Thymus (tissue), 11 donors: ENCODE measurements around the gene DYRK1A. TPM values are rescaled to one million over a fixed set of nuclear protein-coding genes. Genes with fewer than 3 reads are reported as not detected.
"Not testable (repeated sequence)": the region's sequence is repeated elsewhere in the genome, so short reads cannot be mapped to it uniquely, and the experiment has no call there.

Source experiments
- DNase-seq, 9 donors: peaks; one replicate each; pipeline ENCODE4 v3.0.0-alpha.2; 2013; ENCODE audit warnings: low spot score in 9 of 9, low read depth in 6 of 9, missing footprints in 1 of 9
- H3K27ac ChIP-seq, 2 donors: one replicate each; pipeline ENCODE4 v1.5.1; 2013; ENCODE audit warnings: control low read depth in 1 of 2, low read depth in 1 of 2, low read length in 1 of 2, mild to moderate bottlenecking in 1 of 2, moderate library complexity in 1 of 2
- H3K27me3 ChIP-seq, 2 donors: one replicate each; pipeline ENCODE4 v1.5.1; 2013; ENCODE audit warnings: low read length in 1 of 2; ENCODE audit not compliant: control insufficient read depth in 2 of 2, insufficient read depth in 1 of 2
- H3K36me3 ChIP-seq, 2 donors: one replicate each; pipeline ENCODE4 v1.5.1; 2013; ENCODE audit warnings: low read length in 1 of 2, mild to moderate bottlenecking in 1 of 2, moderate library complexity in 1 of 2; ENCODE audit not compliant: control insufficient read depth in 2 of 2, insufficient read depth in 2 of 2
- H3K4me1 ChIP-seq, 2 donors: one replicate each; pipeline ENCODE4 v1.5.1; 2013; ENCODE audit warnings: low read length in 2 of 2; ENCODE audit not compliant: control insufficient read depth in 2 of 2, insufficient read depth in 2 of 2
- H3K4me3 ChIP-seq, 2 donors: one replicate each; pipeline ENCODE4 v1.5.1; 2013; ENCODE audit warnings: low read length in 2 of 2, control low read depth in 1 of 2, mild to moderate bottlenecking in 1 of 2
- H3K9me3 ChIP-seq, 2 donors: one replicate each; pipeline ENCODE4 v1.5.1; 2013; ENCODE audit warnings: low read length in 1 of 2, mild to moderate bottlenecking in 1 of 2; ENCODE audit not compliant: control insufficient read depth in 2 of 2, insufficient read depth in 1 of 2
- WGBS: extraction: QIAGEN DNeasy Blood & Tissue Kit; methylation state at CpG from one replicate; pipeline ENCODE4 v1.1.7; 2013; 5-methylcytosine and 5-hydroxymethylcytosine counted together
- polyA plus RNA-seq: library from polyadenylated mRNA; stranded (reverse); fragments of 200-250 nt; gene quantifications from one replicate; pipeline ENCODE4 v1.2.3, GENCODE V29; 2013
- total RNA-seq: library from RNA; stranded (reverse); fragments of 120-200 nt; gene quantifications from one replicate; pipeline ENCODE4 v1.2.4, GENCODE V29; 2013
- donor health status: healthy.

DYRK1A gene
- total and polyA plus RNA-seq, 2 donors: 53.3 to 64.7 TPM

DNA sequence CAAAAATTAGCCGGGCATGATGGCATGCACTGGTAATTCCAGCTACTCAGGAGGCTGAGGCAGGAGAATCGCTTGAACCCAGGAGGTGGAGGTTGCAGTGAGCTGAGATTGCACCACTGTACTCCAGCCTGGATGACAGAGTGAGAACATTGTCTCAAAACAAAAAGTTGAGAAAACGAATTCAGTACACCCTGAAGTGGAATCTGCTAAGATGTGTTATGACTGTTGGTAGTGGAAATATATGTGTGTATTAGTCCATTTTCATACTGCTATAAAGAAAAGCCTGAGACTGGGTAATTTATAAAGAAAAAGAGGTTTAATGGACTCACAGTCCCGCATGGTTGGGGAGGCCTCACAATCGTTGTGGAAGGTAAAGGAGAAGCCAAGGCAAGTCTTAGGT lies 158.4 kb downstream of the DYRK1A start:
- not testable (repeated sequence) for H3K4me1 ChIP-seq, H3K27me3 ChIP-seq, H3K36me3 ChIP-seq, H3K27ac ChIP-seq, H3K9me3 ChIP-seq, DNase-seq, H3K4me3 ChIP-seq
- 97% methylated on average over 5 of the region's 5 CpGs for WGBS

DNA sequence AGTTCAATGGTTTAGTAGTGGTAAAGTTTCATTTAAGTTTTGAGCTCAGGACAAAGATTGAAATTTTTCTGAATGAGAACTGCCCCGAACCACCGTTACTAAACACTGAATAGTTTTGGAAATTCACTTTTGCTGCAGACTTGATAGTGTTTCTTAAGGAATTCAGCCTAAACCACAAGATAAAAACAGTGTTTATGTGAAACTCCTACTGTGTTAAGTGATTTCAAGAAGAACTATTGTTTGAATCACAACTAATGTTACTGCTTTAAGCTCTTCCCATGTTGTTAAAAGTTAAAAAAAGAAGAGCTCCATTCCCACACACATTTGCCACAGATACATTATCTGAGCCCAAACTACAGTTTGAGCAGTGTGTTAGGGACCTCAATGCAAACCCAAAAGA lies 159.2 kb downstream of the DYRK1A start:
- no peak for DNase-seq
- 98% methylated on average over 2 of the region's 2 CpGs for WGBS
- no peaks in the 10 kb centered on the region for H3K9me3 ChIP-seq
- H3K36me3 ChIP-seq: no peaks in the 10 kb centered on the region
- peaks cover 0 to 5% of the 10 kb centered on the region in 2 donors for H3K27me3 ChIP-seq
- H3K4me3 ChIP-seq: no peak overlapping the region
- H3K27ac ChIP-seq: no peak overlapping the region
- H3K4me1 ChIP-seq: no peaks in the 10 kb centered on the region

DNA sequence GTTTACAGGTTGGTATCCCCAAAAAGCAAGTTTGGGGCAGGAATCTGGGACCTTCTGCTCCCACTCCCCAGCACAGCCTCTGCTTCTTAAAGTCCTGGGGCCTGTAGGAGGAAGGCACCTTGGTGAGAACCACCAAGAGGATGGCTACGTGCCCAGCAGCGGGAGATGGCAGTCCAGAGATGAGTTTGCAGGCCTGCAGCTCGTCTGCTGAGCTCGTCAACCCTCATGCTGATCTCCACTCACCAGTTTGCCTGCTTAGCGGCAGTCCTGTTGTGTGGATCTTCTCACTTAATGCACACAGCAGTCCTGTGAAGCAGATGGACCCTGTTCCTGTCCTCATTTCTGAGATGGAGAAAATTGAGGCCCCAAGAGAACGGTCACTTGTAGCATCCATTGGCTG lies 160.5 kb downstream of the DYRK1A start:
- H3K9me3 ChIP-seq: no peaks in the 10 kb centered on the region
- DNase-seq: no peak
- WGBS: 95% methylated on average over 6 of the region's 6 CpGs
- H3K4me3 ChIP-seq: no peak overlapping the region
- no peak overlapping the region for H3K27ac ChIP-seq
- peaks cover 0 to 6% of the 10 kb centered on the region in 2 donors for H3K4me1 ChIP-seq
- H3K27me3 ChIP-seq: peaks cover 0 to 14% of the 10 kb centered on the region in 2 donors
- no peaks in the 10 kb centered on the region for H3K36me3 ChIP-seq

DNA sequence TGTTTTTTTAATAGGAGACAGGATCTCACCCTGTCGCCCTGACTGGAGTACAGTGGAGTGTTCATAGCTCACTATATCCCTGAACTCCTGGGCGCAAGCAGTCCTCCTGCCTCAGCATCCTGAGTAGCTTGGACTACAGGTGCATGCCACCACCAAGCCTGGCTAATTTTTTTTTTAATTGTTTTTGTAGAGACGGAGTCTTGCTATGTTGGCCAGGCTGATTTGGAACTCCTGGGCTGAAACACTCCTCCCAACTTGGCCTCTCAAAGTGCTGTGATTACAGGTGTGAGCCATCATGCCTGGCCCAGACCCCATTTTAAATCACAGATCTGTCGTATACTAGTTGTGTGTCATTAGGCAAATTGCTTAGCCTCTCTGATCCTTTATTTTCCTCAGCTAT lies 161.1 kb downstream of the DYRK1A start:
- H3K27ac ChIP-seq: no peak overlapping the region
- no peaks in the 10 kb centered on the region for H3K36me3 ChIP-seq
- H3K27me3 ChIP-seq: peaks cover 0 to 14% of the 10 kb centered on the region in 2 donors
- no peak for DNase-seq
- WGBS: 97% methylated on average over 4 of the region's 4 CpGs
- no peak overlapping the region for H3K4me3 ChIP-seq
- H3K4me1 ChIP-seq: peaks cover 0 to 6% of the 10 kb centered on the region in 2 donors
- H3K9me3 ChIP-seq: no peaks in the 10 kb centered on the region

DNA sequence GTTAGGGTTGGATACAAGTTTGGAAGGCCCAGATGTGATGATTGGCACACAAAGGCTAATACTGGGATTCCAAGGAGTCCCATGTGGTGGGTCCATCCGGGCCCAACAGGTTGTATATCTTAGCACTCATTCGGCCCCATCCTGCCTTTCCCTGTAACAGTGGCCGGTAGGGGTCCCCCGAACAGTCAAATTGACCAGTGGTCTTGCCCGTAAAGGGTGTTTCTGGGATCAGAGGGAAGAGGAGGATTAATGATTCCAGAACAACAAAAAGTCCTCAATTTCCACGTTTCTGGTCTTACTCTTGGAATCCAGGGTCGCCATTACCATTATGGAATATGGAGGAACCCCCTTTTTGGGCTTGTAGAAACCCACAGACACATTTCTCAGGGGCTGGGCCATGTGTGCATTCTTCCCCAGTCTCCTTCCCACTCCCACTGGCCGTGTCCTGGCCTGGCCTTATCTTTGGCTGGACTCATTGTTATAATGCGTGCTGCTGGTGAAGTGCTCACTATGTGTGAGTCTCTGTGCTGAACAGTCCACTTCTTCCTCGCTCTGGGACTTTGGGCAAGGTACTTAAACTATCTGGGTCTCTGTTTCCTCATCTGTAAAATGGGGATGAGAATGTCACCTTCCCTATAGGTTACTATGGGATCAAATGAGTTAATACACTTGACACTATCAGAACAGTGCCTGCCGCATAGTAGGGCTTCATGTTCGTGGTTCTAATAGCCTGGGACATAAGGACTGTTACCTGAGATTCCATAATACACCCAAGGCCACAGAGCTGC lies 161.8 kb downstream of the DYRK1A start:
- peaks cover 0 to 6% of the 10 kb centered on the region in 2 donors for H3K4me1 ChIP-seq
- H3K9me3 ChIP-seq: no peaks in the 10 kb centered on the region
- no peak overlapping the region for H3K4me3 ChIP-seq
- H3K27me3 ChIP-seq: peaks cover 0 to 14% of the 10 kb centered on the region in 2 donors
- 96% methylated on average over 12 of the region's 12 CpGs for WGBS
- no peak for DNase-seq
- no peaks in the 10 kb centered on the region for H3K36me3 ChIP-seq
- no peak overlapping the region for H3K27ac ChIP-seq

DNA sequence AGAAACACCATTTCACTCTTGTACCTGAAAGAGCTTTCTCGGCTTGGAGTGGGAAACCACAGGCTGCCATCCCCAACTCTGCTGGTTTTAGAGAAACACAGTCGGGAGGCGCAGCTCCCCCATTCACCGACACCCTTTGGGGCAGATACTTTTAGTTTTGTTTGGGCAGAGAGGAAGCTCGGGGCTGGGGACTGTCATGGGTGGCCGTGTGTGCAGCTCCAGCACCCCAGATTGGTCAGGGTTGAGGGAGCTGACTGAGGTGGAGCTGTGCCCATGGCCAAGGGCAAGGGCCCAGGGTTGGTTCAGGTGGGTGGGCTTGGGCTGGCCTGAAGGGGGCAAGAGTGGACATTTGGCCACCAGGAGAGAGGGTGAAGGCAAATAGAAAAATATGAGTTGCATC lies 163.1 kb downstream of the DYRK1A start:
- Histone ChIP-seq H3K27me3 (peaks cover 0 to 14% of the 10 kb centered on the region in 2 donors), H3K4me3 (no peak overlapping the region), H3K4me1 (peaks cover 0 to 6% of the 10 kb centered on the region in 2 donors), H3K27ac (no peak overlapping the region), H3K36me3 (no peaks in the 10 kb centered on the region), H3K9me3 (no peaks in the 10 kb centered on the region)
- WGBS: 61% methylated on average over 6 of the region's 6 CpGs
- no peak for DNase-seq

DNA sequence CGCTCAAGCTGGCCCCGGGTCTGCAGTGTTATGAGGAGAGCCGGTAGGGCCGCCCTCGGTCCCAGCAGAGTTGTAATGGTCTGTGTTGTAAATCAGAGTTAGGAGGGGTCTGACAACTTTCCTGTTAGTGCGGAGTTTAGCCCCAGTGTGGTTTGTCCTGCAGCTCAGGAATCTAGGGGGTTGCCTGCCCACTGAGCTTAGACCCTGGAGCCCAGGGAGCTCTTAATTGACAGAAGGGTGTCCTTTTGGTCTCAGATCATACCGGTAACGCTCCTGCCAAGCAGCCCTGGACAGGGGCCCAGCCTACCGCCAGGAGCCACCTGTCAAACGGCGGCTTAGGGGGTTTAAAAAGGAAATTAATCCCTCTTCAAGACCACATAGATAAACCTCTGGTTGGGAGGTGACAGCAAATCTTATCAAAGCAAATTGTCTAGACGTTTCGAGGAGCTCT lies 164.4 kb downstream of the DYRK1A start:
- Histone ChIP-seq H3K27ac (peak overlapping the region in 1 of 2 donors; percentile 12), H3K36me3 (no peaks in the 10 kb centered on the region), H3K9me3 (no peaks in the 10 kb centered on the region), H3K4me3 (no peak overlapping the region), H3K4me1 (peaks cover 0 to 6% of the 10 kb centered on the region in 2 donors), H3K27me3 (peaks cover 0 to 14% of the 10 kb centered on the region in 2 donors)
- 60% methylated on average over 13 of the region's 13 CpGs for WGBS
- DNase-seq: no peak

DNA sequence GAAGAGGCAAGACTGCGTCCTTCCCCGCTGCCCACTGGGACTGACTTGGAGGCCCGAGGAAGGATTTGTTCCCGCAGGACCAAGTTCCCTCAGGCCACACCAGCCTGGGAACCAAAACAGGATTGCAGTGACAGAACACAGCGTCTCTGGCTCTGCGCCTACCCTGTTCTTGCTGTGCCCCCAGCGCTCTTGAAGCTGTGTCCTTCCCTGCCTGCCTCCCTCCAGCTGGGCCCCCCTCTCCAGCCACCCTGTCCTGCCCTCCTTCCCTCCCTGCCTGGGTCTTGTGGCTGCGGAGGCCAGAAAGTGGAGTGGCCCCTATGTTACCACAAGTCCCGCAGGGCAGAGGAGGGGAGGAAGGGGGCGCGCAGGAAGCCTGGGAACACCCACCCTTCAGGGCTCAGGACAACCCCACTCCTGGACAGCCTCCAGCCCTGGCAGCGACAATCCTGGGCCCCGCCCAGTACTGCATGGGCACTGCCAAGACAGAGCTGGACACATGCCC lies 164.9 kb downstream of the DYRK1A start:
- H3K9me3 ChIP-seq: no peaks in the 10 kb centered on the region
- peaks cover 0 to 14% of the 10 kb centered on the region in 2 donors for H3K27me3 ChIP-seq
- no peak for DNase-seq
- H3K27ac ChIP-seq: peak overlapping the region in 1 of 2 donors; percentile 26
- H3K36me3 ChIP-seq: no peaks in the 10 kb centered on the region
- H3K4me3 ChIP-seq: no peak overlapping the region
- 76% methylated on average over 13 of the region's 13 CpGs for WGBS
- H3K4me1 ChIP-seq: peaks cover 0 to 6% of the 10 kb centered on the region in 2 donors

DNA sequence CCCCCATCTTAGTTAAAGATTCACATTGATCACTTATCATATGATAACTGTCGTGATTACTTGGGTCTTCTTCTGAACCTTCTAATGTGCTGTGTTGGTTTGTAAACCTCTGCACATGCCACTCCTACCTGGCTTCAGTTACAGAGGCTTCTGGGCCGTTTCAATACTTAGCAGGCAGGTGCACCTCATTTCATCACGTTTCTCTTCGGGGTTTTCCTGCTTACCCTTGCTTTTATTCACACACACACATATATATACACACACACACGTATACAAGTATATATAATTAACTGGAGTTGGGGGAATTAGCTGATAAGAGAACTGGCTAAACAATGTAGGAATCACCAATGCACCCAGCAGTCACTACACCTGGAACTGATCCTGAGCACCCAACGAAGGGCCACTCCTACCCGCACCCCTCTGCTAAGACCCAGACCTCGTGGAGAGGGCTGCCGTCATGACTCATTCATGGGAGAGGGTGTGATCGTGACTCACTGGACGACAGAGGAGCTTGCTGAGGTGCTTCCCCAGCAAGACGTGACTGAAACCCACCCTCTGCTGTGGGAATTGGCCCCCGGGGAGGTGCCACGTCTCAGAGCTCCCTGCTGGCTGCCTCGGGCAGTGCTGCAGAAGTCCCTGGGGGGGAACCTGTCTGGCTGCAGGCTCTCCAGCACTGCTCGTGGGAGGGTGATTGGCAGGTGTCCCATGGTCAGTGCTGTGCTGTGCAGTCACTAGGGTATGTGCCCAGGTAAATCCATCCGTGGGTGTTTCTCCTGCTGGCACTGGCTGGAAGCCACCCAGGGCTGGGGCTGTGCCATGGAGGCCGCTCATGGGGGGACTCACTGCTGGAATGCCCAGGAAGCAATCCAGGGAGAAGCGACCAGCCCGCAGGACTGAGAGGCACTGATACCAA lies 166.6 kb downstream of the DYRK1A start:
- Histone ChIP-seq H3K4me1 (peaks cover 0 to 6% of the 10 kb centered on the region in 2 donors), H3K4me3 (no peak overlapping the region), H3K36me3 (no peaks in the 10 kb centered on the region), H3K27ac (no peak overlapping the region), H3K9me3 (no peaks in the 10 kb centered on the region), H3K27me3 (peaks cover 0 to 14% of the 10 kb centered on the region in 2 donors)
- no peak for DNase-seq
- whole genome bisulfite sequencing: 87% methylated on average over 20 of the region's 20 CpGs
